ENCODE data around the gene CAVIN3. TPM values are rescaled to one million over a fixed set of nuclear protein-coding genes. Genes with fewer than 3 reads are reported as not detected.

Gene CAVIN3
- total and polyA plus RNA-seq, 9 of the 15 experiments (the other 6 are each of a cell fraction or from before 2014, with no cell fraction given): 0.13 TPM; not detected in 8

GRCh38 chr11:6269994-6270393 lies 50.3 kb downstream of the CAVIN3 start (continued):
- TF ChIP-seq ZNF398 (CRISPR knock-in tag; IDR thresholded peaks at IDR 0.05) (no peak), ZNF41 (CRISPR knock-in tag; conservative IDR thresholded peaks at IDR 0.05) (no peak), DACH1 (IDR thresholded peaks at IDR 0.05; ENCODE audit: partially characterized antibody) (no peak), CREB3L1 (IDR thresholded peaks at IDR 0.05; ENCODE audit: borderline replicate concordance, low read depth) (peak; percentile 60; the same call in 1 of the 2 replicates), CREB3 (tag; conservative IDR thresholded peaks at IDR 0.05; ENCODE audit: low read depth) (no peak), ZBED1 (IDR thresholded peaks at IDR 0.05) (no peak), STAT6 (CRISPR knock-in tag; IDR thresholded peaks at IDR 0.05) (no peak), ZNF232 (CRISPR knock-in tag; IDR thresholded peaks at IDR 0.05) (no peak), GATAD2B (IDR thresholded peaks at IDR 0.05; ENCODE audit: borderline replicate concordance) (0 out of 2 replicates have a peak, but pooled peaks have one; percentile 40), SNIP1 (IDR thresholded peaks at IDR 0.05; ENCODE audit: low read depth) (no peak)

Data from K562 (cell line).